ENCODE measurements around the gene TMEM170B.
A peak's percentile ranks its signal among the peaks of the same experiment; 100 is the strongest.

The TMEM170B gene

DNA sequence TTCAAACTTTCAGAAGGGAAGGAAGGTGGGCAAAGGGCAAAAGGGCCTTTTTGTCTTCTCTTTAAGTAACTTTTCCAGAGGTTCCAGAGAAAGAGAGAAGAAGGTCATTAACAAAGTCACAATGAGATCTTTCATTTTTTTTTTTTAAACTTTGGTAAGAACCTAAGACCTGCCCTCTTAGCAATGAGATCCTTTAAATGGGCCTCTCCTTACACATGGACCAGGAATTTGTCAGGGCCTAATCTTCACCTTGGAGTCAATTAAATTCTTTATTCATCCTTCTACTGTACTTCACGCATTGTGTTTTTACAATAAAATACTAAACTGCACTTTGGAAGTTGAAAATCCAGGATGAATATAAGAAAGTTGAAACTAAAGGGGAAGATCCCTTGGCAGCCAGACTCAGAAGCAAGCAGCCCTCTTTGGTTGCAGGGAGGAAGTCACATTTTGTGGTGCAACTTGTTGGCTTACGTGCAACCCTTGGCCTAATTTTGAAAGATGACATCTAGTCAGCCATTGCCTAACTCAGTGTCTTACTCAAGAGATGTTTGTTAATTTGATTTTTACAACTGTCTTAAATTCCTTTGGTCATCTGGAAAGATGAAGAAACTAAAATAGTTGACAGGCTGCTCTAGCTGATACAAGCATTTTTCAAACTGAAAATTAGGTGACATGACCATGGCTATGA is 11.9 kb upstream of the TMEM170B start:
- Histone ChIP-seq H3K27me3 (no peaks in the 10 kb centered on the region), H3K4me3 (ENCODE audit: low read depth in 1 of 2, low read length in 1 of 2) (peak overlapping the region in 1 of 2 experiments; percentile 12), H3K36me3 (no peaks in the 10 kb centered on the region), H3K27ac (peak overlapping the region; percentile 93), H3K4me1 (ENCODE audit: control insufficient read depth in 1 of 2, insufficient read depth in 1 of 2, low read depth in 1 of 2, low read length in 1 of 2) (peaks cover 70 to 73% of the 10 kb centered on the region in 2 experiments), H3K9me3 (no peaks in the 10 kb centered on the region)
- TF ChIP-seq CTCF (IDR thresholded peaks at IDR 0.05): peak; percentile 35

GRCh38 chr6:11526156-11526505 is 11.4 kb upstream of the TMEM170B start:
- Histone ChIP-seq H3K27me3 (no peaks in the 10 kb centered on the region), H3K36me3 (no peaks in the 10 kb centered on the region), H3K27ac (peak overlapping the region; percentile 93), H3K4me1 (ENCODE audit: control insufficient read depth in 1 of 2, insufficient read depth in 1 of 2, low read depth in 1 of 2, low read length in 1 of 2) (peaks cover 70 to 73% of the 10 kb centered on the region in 2 experiments), H3K4me3 (ENCODE audit: low read depth in 1 of 2, low read length in 1 of 2) (peak overlapping the region in 1 of 2 experiments; percentile 12), H3K9me3 (no peaks in the 10 kb centered on the region)
- TF ChIP-seq CTCF (IDR thresholded peaks at IDR 0.05): no peak

GRCh38 chr6:11527274-11527870 is 10.2 kb upstream of the TMEM170B start:
- Histone ChIP-seq H3K4me1 (ENCODE audit: control insufficient read depth in 1 of 2, insufficient read depth in 1 of 2, low read depth in 1 of 2, low read length in 1 of 2) (peaks cover 69 to 72% of the 10 kb centered on the region in 2 experiments), H3K27ac (peak overlapping the region; percentile 93), H3K4me3 (ENCODE audit: low read depth in 1 of 2, low read length in 1 of 2) (no peak overlapping the region), H3K27me3 (no peaks in the 10 kb centered on the region), H3K9me3 (no peaks in the 10 kb centered on the region), H3K36me3 (no peaks in the 10 kb centered on the region)
- no peak for TF ChIP-seq CTCF (IDR thresholded peaks at IDR 0.05)

DNA sequence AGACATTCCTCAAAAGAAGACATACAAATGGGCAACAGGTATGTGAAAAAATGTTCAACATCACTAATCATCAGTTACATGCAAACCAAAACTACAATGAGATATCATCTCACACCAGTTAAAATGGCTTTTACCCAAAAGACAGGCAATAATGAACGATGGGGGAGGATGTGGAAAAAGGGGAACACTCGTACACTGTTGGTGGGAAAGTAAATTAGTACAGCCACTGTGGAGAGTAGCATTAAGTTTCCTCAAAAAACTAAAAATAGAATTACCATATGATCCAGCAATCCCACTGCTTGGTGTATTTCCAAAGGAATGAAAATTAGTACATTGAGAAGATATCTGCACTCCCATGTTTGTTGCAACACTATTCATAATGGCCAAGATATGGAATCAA is 8.6 kb upstream of the TMEM170B start:
- Histone ChIP-seq H3K27ac (no peak overlapping the region), H3K9me3 (no peaks in the 10 kb centered on the region), H3K4me1 (ENCODE audit: control insufficient read depth in 1 of 2, insufficient read depth in 1 of 2, low read depth in 1 of 2, low read length in 1 of 2) (peaks cover 54 to 56% of the 10 kb centered on the region in 2 experiments), H3K36me3 (no peaks in the 10 kb centered on the region), H3K27me3 (no peaks in the 10 kb centered on the region), H3K4me3 (ENCODE audit: low read depth in 1 of 2, low read length in 1 of 2) (no peak overlapping the region)
- TF ChIP-seq CTCF (IDR thresholded peaks at IDR 0.05): no peak

DNA sequence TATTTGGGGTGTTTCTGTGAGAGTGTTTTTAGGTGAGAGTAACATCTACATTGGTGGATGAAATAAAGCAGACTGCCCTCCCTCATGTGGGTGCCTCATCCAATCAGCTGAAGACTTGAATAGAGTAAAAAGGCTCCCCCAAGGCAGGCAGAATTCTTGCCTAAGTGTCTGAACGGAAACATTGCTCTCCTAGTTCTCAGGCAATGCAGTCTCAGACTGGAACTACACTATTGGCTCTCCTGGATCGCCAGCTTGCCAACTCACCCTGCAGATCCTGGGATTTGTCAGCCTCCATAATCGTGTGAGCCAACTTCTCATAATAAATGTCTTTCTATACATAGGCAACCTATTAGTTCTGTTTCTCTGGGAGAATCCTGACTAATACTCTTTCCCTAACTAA is 5.5 kb upstream of the TMEM170B start:
- Histone ChIP-seq H3K27ac (peak overlapping the region; percentile 53), H3K4me1 (ENCODE audit: control insufficient read depth in 1 of 2, insufficient read depth in 1 of 2, low read depth in 1 of 2, low read length in 1 of 2) (peaks cover 44 to 45% of the 10 kb centered on the region in 2 experiments), H3K36me3 (no peaks in the 10 kb centered on the region), H3K9me3 (no peaks in the 10 kb centered on the region), H3K27me3 (no peaks in the 10 kb centered on the region), H3K4me3 (ENCODE audit: low read depth in 1 of 2, low read length in 1 of 2) (no peak overlapping the region)
- no peak for TF ChIP-seq CTCF (IDR thresholded peaks at IDR 0.05)

Measured in neutrophil (primary cell).